DMS 273 (cell line): ENCODE data around the gene MDC1.
A peak's percentile ranks its signal among the peaks of the same experiment; 100 is the strongest.

Experiments used
- DNase-seq: peaks from one replicate; lab custom pipeline; 2025; ENCODE audit not compliant: unreplicated experiment; lab: John Stamatoyannopoulos, UW

MDC1 gene

GRCh38 chr6:30705620-30706019 lies 11.5 kb downstream of the MDC1 start:
- DNase-seq, result no peak

GRCh38 chr6:30703821-30704220 lies 13.3 kb downstream of the MDC1 start:
- DNase-seq, result no peak

GRCh38 chr6:30703011-30703410 lies 14.1 kb downstream of the MDC1 start:
- no peak for DNase-seq

DNA sequence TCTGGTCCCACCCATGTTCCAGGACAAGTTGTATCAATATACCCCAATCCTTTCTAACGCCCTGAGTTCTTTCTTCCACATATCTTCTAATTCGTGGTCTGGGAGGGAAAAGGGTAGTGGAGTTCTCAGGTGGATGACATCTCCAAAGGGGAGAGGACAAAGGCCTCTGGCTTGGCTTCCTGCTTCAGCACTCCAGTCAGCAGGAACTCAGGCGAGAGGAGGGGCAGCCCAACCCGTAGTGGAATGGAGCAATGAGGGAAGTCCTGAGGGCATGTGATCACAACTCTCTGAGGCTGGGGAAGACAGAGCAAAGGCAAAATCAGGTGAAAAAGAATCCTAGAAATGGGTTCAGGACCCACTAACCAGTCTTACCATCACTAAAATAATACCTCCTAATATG lies 16.7 kb downstream of the MDC1 start:
- DNase-seq, result no peak

DNA sequence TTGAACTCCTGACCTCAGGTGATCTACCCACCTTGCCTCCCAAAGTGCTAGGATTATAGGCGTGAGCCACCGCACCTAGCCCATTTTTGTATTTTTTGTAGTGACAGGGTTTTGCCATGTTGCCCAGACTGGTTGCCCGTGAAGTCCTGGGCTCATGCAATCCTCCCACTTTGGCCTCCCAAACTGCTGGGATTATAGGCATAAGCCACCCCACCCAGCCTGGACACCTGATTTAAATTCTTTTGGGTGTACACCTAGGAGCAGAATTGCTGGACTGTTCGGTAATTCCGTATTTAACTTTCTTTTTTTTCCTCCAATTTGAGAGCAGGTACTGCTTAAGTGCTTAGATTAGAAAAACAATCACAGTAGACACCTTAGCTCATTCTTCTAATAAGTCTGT lies 20.6 kb downstream of the MDC1 start:
- DNase-seq, result no peak

DNA sequence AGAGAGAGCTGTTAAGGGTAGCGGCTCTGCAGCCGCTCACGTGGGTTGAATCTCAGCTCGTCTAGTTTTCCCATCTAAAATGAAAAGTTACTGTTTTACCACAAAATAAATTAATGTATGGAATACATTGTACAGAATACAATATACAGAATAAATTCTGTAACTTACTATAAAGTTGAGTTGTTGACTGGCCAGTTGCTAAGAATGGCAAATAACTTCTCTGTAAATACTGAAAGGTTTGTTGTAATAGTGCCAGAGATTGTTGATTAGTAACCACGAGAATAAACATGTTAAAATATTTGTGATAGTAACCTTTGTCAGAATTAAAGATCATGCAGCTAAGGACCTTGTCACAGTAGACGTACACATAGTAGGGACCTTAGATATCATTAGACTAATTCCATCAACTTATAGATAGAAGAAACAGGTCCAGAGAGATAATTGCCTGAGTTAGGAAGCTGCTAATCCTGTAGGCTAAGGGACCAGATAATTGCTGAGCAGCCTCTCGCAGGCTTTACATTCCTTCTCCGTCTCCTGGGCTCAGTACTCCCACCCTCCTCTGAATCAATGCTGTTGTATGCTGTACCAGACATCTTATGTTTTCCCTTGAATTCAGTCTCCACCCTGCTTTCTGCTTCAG lies 25.8 kb downstream of the MDC1 start:
- no peak for DNase-seq

- DNase-seq, result peak; percentile 96
These were observed 26.5 kb downstream of the MDC1 start, which contains the start of gene NRM for GRCh38 chr6:30690403-30691207. NRM (minus strand) TSS chr6:30690984; CDS start chr6:30690974, 10 bp downstream.

DNA sequence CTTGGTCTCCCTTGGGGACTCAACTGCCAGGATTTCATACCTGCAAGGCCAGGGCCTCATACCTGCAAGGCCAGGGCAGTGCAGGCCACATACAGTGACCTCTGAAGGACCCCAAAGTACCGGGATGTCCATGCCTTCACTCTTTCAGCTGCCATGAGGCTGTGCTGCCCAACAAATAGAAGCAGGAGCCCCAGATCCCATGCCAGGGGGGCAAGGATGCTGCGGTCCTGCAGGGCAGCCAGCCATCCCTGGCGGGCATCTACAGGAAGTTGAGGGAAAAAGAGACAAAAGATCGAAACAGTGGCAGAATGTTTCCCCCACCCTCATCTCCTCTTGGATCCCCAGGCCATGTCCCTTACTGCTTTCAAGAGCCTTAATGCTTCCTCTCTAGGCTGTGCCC lies 27.1 kb downstream of the MDC1 start:
- no peak for DNase-seq

DNA sequence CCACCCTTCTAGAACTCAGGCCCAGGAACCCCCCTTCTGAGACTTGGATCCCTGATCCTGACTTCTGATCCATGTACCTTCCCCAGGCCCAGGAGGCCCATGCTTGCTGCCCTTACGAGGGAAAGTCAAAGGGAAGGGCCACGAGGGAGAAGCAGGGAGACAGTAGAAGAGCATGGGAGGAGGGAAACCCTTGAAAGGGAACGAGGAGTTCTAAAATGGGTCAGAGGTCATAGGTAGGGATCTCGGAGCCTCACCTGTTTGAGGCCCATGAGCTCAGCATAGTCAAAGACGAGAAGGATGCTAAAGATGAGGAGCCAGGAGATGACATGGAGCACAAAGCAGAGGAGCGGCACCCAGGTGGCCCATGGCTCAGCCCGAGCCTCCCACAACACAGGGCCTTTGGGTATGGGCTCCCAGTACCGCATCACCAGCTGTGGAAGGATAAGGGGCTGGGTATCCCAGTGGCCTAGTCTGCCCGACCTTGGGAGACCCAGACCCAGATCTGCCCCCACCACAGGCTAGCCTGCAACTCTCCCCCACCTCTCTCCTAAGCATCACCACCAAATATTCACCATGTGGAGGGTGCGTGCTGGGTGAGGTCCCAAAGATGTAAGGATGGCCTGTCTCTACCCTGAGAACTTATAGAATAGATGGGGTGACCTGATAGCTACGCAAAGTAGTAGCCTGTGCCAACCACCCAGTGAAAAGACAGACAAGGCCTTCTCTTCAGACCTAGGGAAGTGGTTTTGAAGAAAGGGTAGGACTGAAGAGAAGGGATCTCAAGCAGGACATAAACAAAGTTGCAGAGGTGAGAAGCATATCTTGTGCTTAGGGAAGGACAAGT lies 27.8 kb downstream of the MDC1 start:
- no peak for DNase-seq

- DNase-seq, result no peak
These were observed 28.5 kb downstream of the MDC1 start for GRCh38 chr6:30688569-30688968.

- DNase-seq, result peak; percentile 65
These were observed 29.2 kb downstream of the MDC1 start for GRCh38 chr6:30687659-30688431.

DNA sequence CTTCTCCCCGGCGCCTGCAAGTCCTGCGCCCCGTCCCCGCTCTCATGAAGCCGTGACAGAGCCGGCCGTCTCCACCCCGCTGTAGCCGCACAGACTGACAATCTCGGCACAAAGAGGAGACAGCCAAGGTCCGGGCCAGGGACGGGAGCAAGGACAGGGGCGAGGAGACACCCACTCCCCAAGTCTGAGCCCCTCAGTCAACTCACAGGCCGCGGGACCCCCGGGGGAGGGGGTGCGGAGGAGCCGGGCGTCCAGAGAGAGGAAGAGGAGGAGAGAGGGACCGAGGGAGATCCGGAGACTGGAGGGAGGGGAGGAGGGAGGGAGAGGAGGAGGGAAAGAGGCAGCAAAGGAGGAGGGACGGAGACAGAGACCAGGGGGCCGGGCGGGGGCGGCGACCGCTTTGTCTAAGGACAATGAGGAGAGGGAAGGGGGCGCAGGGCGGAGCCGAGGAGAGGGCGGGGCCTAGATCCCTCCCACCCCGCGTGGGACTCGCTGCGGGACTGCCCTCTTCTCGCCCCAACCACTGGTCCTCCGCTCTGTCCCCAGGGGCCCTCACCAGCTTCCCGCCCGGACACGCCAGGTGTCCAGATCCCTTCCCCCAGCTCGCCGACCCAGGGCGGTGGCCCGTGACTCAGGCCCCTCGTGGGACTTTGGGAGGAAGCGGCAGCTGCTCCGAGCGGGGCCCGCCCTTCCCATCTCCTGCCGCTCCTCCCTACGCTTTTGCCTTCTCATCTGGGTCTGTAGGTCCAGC lies 30.0 kb downstream of the MDC1 start:
- DNase-seq, result peak; percentile 89

GRCh38 chr6:30686009-30686907 lies 30.8 kb downstream of the MDC1 start, which contains the start of gene PPP1R18:
PPP1R18 (minus strand) TSS chr6:30686645; CDS start chr6:30686018, 627 bp downstream.
- peak; percentile 81 for DNase-seq

GRCh38 chr6:30685157-30686008 lies 31.7 kb downstream of the MDC1 start:
- DNase-seq, result no peak

DNA sequence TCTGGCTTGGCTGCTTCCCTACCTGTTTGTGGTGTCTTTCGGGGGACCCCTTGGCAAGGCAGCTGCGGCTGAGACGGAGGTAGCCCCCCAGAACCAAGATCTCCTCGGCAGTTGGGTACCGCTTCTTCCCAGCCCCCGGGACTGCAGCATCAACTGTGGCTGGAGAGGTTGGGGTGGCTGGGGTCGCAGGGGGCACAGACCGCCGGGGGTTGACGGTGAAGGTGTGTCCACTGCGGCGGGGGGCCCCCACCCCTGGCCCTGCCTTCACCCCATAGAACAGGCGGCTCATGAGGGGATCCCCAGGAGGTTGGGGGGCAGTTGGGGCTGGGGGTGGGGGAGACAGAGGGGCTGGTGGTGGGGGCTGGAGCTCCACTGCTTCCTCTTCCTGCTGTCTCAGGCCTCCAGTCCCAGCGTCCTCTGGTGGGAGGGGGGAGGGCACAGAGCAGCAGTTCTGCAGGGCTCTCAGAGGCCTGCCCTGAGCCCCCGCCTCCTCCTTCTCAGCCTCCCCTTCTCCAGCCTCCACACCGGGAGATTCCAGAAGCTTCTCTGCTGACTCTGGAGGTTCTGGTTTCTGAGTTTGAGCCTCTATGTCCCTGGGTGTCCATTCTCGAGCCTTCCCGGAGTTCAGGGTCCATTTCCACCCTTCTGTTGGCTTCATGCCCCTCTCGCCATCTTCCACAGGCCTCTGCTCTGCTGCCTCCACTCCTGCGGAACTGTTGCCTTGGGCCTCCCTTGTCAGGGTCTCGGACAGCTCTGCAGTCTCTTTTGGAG lies 32.5 kb downstream of the MDC1 start:
- DNase-seq, result no peak

GRCh38 chr6:30683980-30684338 lies 33.1 kb downstream of the MDC1 start:
- no peak for DNase-seq

- no peak for DNase-seq
These were observed 33.7 kb downstream of the MDC1 start for GRCh38 chr6:30683183-30683979.
